H1 (cell line): ENCODE results near the gene ADGRG2. TPM values are rescaled to one million over a fixed set of nuclear protein-coding genes. Genes with fewer than 3 reads are reported as not detected.

Experiments
- CTCF ChIA-PET: fragments of 300-600 bp; sonication (Branson Sonifier 250); formaldehyde crosslinking; loops from one replicate; lab custom pipeline; 2021; ENCODE audit not compliant: partially characterized antibody; lab: Charles Lee
- POLR2A ChIA-PET: fragments of 300-600 bp; sonication (Branson Sonifier 250); formaldehyde crosslinking; loops from one replicate; lab custom pipeline; 2021; ENCODE audit warnings: inconsistent platforms; ENCODE audit not compliant: partially characterized antibody; lab: Charles Lee
- DNase-seq, 2 experiments: peaks; one replicate each; pipeline versions ENCODE4 v3.0.0 to v3.0.0-alpha.2; 2010 to 2022; ENCODE audit warnings: low spot score in 2 of 2, low read depth in 1 of 2, mixed read lengths in 1 of 2
- FAIRE-seq: peaks from 2 replicates; lab custom pipeline; 2011; peaks lifted over from hg19 to GRCh38; lab: Jason Lieb, UNC
- H2AFZ ChIP-seq: 2 replicates; pipeline ENCODE4 v1.8.1; 2012; ENCODE audit warnings: low read length, inconsistent platforms
- H2AK5ac ChIP-seq: 2 replicates; pipeline ENCODE4 v1.6.1; 2013; ENCODE audit warnings: low read depth, low read length
- H2BK120ac ChIP-seq: replicated peaks from 2 replicates; pipeline ENCODE3; 2013; ENCODE audit warnings: low read depth, low read length, inconsistent platforms
- H2BK12ac ChIP-seq: 2 replicates; pipeline ENCODE4 v1.6.1; 2013; ENCODE audit warnings: low read depth, low read length
- H2BK15ac ChIP-seq: 2 replicates; pipeline ENCODE4 v1.6.1; 2013; ENCODE audit warnings: low read length
- H2BK20ac ChIP-seq: 2 replicates; pipeline ENCODE4 v1.6.1; 2013; ENCODE audit warnings: low read length
- H2BK5ac ChIP-seq: 2 replicates; pipeline ENCODE4 v1.6.1; 2013; ENCODE audit warnings: low read depth, low read length
- H3K14ac ChIP-seq: 2 replicates; pipeline ENCODE4 v1.6.1; 2013; ENCODE audit warnings: inconsistent platforms; ENCODE audit not compliant: insufficient read length
- H3K18ac ChIP-seq: 2 replicates; pipeline ENCODE4 v1.6.1; 2013; ENCODE audit warnings: low read length; ENCODE audit errors: extremely low read depth
- H3K23ac ChIP-seq: 2 replicates; pipeline ENCODE4 v1.6.1; 2013; ENCODE audit warnings: inconsistent platforms; ENCODE audit not compliant: insufficient read length
- H3K23me2 ChIP-seq: 2 replicates; pipeline ENCODE4 v1.6.1; 2013; ENCODE audit warnings: low read depth, low read length
- H3K27ac ChIP-seq: 2 replicates; pipeline ENCODE4 v1.6.1; 2011; ENCODE audit warnings: low read depth, low read length, inconsistent platforms
- H3K27me3 ChIP-seq, 4 experiments: replicated peaks in 1 of 4; 1 replicate in 1 of 4; 2 replicates in 3 of 4; pipeline versions ENCODE4 v1.6.1 to v1.8.1; 2011 to 2013; ENCODE audit warnings: low read length in 3 of 4, mild to moderate bottlenecking in 3 of 4, inconsistent platforms in 2 of 4, mixed read lengths in 2 of 4, moderate library complexity in 1 of 4; ENCODE audit not compliant: control insufficient read depth in 3 of 4, insufficient read depth in 3 of 4; ENCODE audit errors: extremely low read depth in 1 of 4
- H3K36me3 ChIP-seq, 4 experiments: 2 replicates each; pipeline versions ENCODE4 v1.6.1 to v1.8.1; 2011 to 2013; ENCODE audit warnings: mild to moderate bottlenecking in 4 of 4, low read length in 3 of 4, moderate library complexity in 2 of 4, control low read depth in 1 of 4, inconsistent platforms in 1 of 4; ENCODE audit not compliant: insufficient read depth in 4 of 4, control insufficient read depth in 2 of 4
- H3K4ac ChIP-seq: replicated peaks from 2 replicates; pipeline ENCODE3; 2013; ENCODE audit warnings: low read length, low read depth, mixed read lengths, inconsistent platforms; ENCODE audit not compliant: insufficient read length
- H3K4me1 ChIP-seq, 4 experiments: replicated peaks in 1 of 4; 1 replicate in 1 of 4; 2 replicates in 3 of 4; pipeline versions ENCODE4 v1.6.1 to v1.8.1; 2011 to 2013; ENCODE audit warnings: low read length in 3 of 4, inconsistent platforms in 2 of 4, mixed read lengths in 1 of 4; ENCODE audit not compliant: insufficient read depth in 4 of 4, control insufficient read depth in 3 of 4
- H3K4me2 ChIP-seq, 2 experiments: 2 replicates each; pipeline versions ENCODE4 v1.6.1 to v1.8.1; 2011 to 2013; ENCODE audit warnings: low read depth in 2 of 2, low read length in 2 of 2, control low read depth in 1 of 2, inconsistent platforms in 1 of 2, mild to moderate bottlenecking in 1 of 2; ENCODE audit not compliant: insufficient read depth in 1 of 2
- H3K4me3 ChIP-seq, 4 experiments: fragments of 200-600, 300-600 bp in 1 of 4; sonication (generic), shearing (Covaris generic), sonication (Bioruptor Twin) in 1 of 4; 2 replicates each; pipeline versions ENCODE4 v1.5.1 to v1.8.1; 2011 to 2016; ENCODE audit warnings: low read length in 4 of 4, low read depth in 3 of 4, control low read depth in 2 of 4, inconsistent platforms in 2 of 4, mild to moderate bottlenecking in 2 of 4, mixed read lengths in 1 of 4, moderate library complexity in 1 of 4; ENCODE audit not compliant: insufficient read depth in 2 of 4; ENCODE audit errors: extremely low read depth in 1 of 4
- H3K56ac ChIP-seq: replicated peaks from 2 replicates; pipeline ENCODE3; 2013; ENCODE audit warnings: low read depth, mild to moderate bottlenecking, mixed read lengths, low read length, inconsistent platforms; ENCODE audit not compliant: insufficient read length
- H3K79me1 ChIP-seq: 2 replicates; pipeline ENCODE4 v1.6.1; 2013; ENCODE audit warnings: low read depth, low read length, control low read depth
- H3K79me2 ChIP-seq, 2 experiments: 2 replicates each; pipeline versions ENCODE4 v1.6.1 to v1.8.1; 2012 to 2013; ENCODE audit warnings: low read length in 2 of 2, mild to moderate bottlenecking in 2 of 2, inconsistent platforms in 1 of 2; ENCODE audit not compliant: insufficient read depth in 2 of 2, control insufficient read depth in 1 of 2
- H3K9ac ChIP-seq, 4 experiments: replicated peaks in 1 of 4; 1 replicate in 1 of 4; 2 replicates in 3 of 4; pipeline versions ENCODE4 v1.6.1 to v1.8.1; 2011 to 2013; ENCODE audit warnings: low read depth in 3 of 4, low read length in 3 of 4, control low read depth in 2 of 4, mild to moderate bottlenecking in 2 of 4, moderate library complexity in 2 of 4, inconsistent platforms in 1 of 4; ENCODE audit errors: extremely low read depth in 1 of 4
- H3K9me3 ChIP-seq, 2 experiments: 2 replicates each; pipeline versions ENCODE4 v1.6.1 to v1.8.1; 2012 to 2013; ENCODE audit warnings: mild to moderate bottlenecking in 2 of 2, moderate library complexity in 2 of 2, control low read depth in 1 of 2, inconsistent platforms in 1 of 2, low read depth in 1 of 2, low read length in 1 of 2, mixed read lengths in 1 of 2; ENCODE audit not compliant: insufficient read depth in 2 of 2
- H4K20me1 ChIP-seq, 2 experiments: replicated peaks in 1 of 2; 2 replicates each; pipeline versions ENCODE3 to v1.8.1; 2011 to 2013; ENCODE audit warnings: inconsistent platforms in 2 of 2, low read length in 2 of 2, mild to moderate bottlenecking in 1 of 2; ENCODE audit not compliant: insufficient read depth in 2 of 2, control insufficient read depth in 1 of 2
- H4K5ac ChIP-seq: 2 replicates; pipeline ENCODE4 v1.6.1; 2013; ENCODE audit warnings: low read length, low read depth, mixed read lengths, inconsistent platforms; ENCODE audit not compliant: insufficient read length
- H4K8ac ChIP-seq: 2 replicates; pipeline ENCODE4 v1.8.0; 2013; ENCODE audit warnings: mild to moderate bottlenecking, moderate library complexity, low read length, inconsistent platforms; ENCODE audit not compliant: insufficient read depth; ENCODE audit errors: extremely low read depth
- H4K91ac ChIP-seq: replicated peaks from 2 replicates; pipeline ENCODE3; 2013; ENCODE audit warnings: low read length, mixed read lengths, inconsistent platforms; ENCODE audit not compliant: insufficient read length
- KDM1A ChIP-seq: fragments of 200-600, 300-600 bp; sonication (generic); IDR thresholded peaks from 2 replicates; pipeline ENCODE4 v1.7.1; 2016; ENCODE audit warnings: mild to moderate bottlenecking, low read length, borderline replicate concordance
- WGBS, 2 experiments: shearing (Covaris generic) in 1 of 2; methylation state at CpG; one replicate each; pipeline versions ENCODE4 v1.1.6 to v1.1.7; 2013 to 2015; ENCODE audit warnings: low lambda C conversion rate in 2 of 2, mixed read lengths in 2 of 2, inconsistent platforms in 1 of 2, low coverage in 1 of 2, missing lambda C conversion rate in 1 of 2; ENCODE audit not compliant: insufficient replicate concordance in 2 of 2, insufficient coverage in 1 of 2, insufficient read length in 1 of 2; ENCODE audit errors: extremely low coverage in 1 of 2, missing lambda C conversion rate in 1 of 2; 5-methylcytosine and 5-hydroxymethylcytosine counted together
- polyA plus RNA-seq, 7 experiments: library from polyadenylated mRNA; depleted of rRNA in 3 of 7; stranded (reverse) in 5 of 7; unstranded in 2 of 7; fragments of >200 nt in 5 of 7; fragments of 200-250 nt in 2 of 7; gene quantifications; 1 replicate in 5 of 7; 2 replicates in 1 of 7; 4 replicates in 1 of 7; pipeline versions ENCODE4 v1.2.1 to v1.2.3, GENCODE V29; 2011 to 2013; ENCODE audit warnings: missing spikeins in 2 of 7, mixed read lengths in 2 of 7
- total RNA-seq: library from RNA; stranded (reverse); fragmentation: NEBNext Ultra II Directional; extraction: Animal tissue kit (Norgen Biotek cat#: 25700); gene quantifications from 2 replicates; pipeline ENCODE4 v1.2.1, GENCODE V29; 2021

The ADGRG2 gene
- total and polyA plus RNA-seq, 2 of the 8 experiments (the other 6 are each of a cell fraction or from before 2014, with no cell fraction given) = 8.9 to 13.3 TPM

DNA sequence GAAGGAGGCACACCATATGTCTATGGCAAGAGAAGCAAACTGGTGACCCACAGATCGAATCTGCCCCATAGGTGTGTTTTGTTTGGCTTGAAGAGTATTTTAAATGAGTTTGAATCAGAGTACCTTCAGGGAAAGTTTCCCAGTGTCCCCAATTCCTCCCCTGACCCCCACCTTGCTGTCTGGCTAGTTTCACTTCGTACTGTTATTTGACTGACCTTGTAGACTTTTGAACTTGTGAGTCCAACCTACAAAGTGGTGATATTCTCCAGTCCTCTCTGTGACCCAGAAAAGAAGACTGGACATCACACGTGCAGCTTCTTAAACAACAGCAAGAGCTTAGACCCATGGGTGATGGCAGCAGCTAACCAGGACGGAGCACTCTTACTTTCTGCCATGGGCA is 177.8 kb downstream of the ADGRG2 start:
- H3K9ac ChIP-seq = no peak overlapping the region
- H2BK20ac ChIP-seq = no peak overlapping the region
- no peaks in the 10 kb centered on the region for H3K9me3 ChIP-seq
- no peak overlapping the region for H3K27ac ChIP-seq
- H2AFZ ChIP-seq = no peak overlapping the region
- H3K56ac ChIP-seq = no peak overlapping the region
- peaks cover 0 to 3% (median 0%) of the 10 kb centered on the region in 4 experiments; a peak in 2 of 8 replicates for H3K36me3 ChIP-seq
- 90% methylated on average over 4 of the region's 4 CpGs; no CpG with 5 or more reads in 1 of the 2 experiments for WGBS, 2 experiments
- FAIRE-seq (no peak), DNase-seq (no peak)
- no peak overlapping the region for H4K8ac ChIP-seq
- H3K4me1 ChIP-seq = no peaks in the 10 kb centered on the region
- POLR2A ChIA-PET = no interaction called here
- no peaks in the 10 kb centered on the region for H3K79me2 ChIP-seq
- no peak overlapping the region for H2BK5ac ChIP-seq
- no peak overlapping the region for H4K91ac ChIP-seq
- no peaks in the 10 kb centered on the region for H3K79me1 ChIP-seq
- H3K23me2 ChIP-seq = no peaks in the 10 kb centered on the region
- H3K27me3 ChIP-seq = no peaks in the 10 kb centered on the region
- H3K4me3 ChIP-seq = no peak overlapping the region
- no peak overlapping the region for H2BK12ac ChIP-seq
- H2BK120ac ChIP-seq = no peak overlapping the region
- no peak overlapping the region for H2AK5ac ChIP-seq
- no peak overlapping the region for H4K5ac ChIP-seq
- CTCF ChIA-PET = no interaction called here
- H4K20me1 ChIP-seq = no peaks in the 10 kb centered on the region
- no peak overlapping the region for H3K14ac ChIP-seq
- no peak overlapping the region for H2BK15ac ChIP-seq
- H3K4ac ChIP-seq = no peak overlapping the region
- H3K18ac ChIP-seq = no peak overlapping the region
- no peak for TF ChIP-seq KDM1A
- H3K4me2 ChIP-seq = no peak overlapping the region
- no peak overlapping the region for H3K23ac ChIP-seq
